Left cardiac atrium (tissue), 4 donors: ENCODE data around the gene TOR1A. TPM values are rescaled to one million over a fixed set of nuclear protein-coding genes. Genes with fewer than 3 reads are reported as not detected.

ENCODE experiments used
- ATAC-seq, 2 donors: fragments of 200-7000 bp; cut with Tn5 transposase; one replicate each; pipeline ENCODE4 v1.9.1; 2020; ENCODE audit warnings: mild to moderate bottlenecking in 2 of 2, moderate library complexity in 2 of 2
- DNase-seq: peaks from one replicate; pipeline ENCODE4 v3.0.0-alpha.2; 2020
- intact Hi-C, 2 donors: fragments of 100-400 bp; cut with DNase I; formaldehyde crosslinking; loops; one replicate each; pipeline versions ENCODE4 v1.14.1 to v1.15.1; 2022 to 2023
- long read RNA-seq: library from polyadenylated mRNA; unstranded; transcript quantifications from one replicate; pipeline ENCODE4 v2.0.0, GENCODE V29; 2021
- total RNA-seq, 2 donors: library from RNA; stranded (reverse); fragmentation: NEBNext Ultra II Directional; extraction: Animal tissue kit (Norgen Biotek cat#: 25700); gene quantifications; one replicate each; pipeline ENCODE4 v1.2.1, GENCODE V29; 2021
- donor health status: DM: no; HTN: yes; CAD: no.
- donor health status: DM: no; HTN: yes; CAD: no; lungs with severe emphysema.
- donor health status: DM: yes; HTN: yes; CAD: no.
- donor health status: Dilated cardiomyopathy.

Gene TOR1A
- total RNA-seq, result 10 to 100 TPM; 16.5 to 21.1 TPM
- long read RNA-seq, transcript TOR1A-201 (5 exons, 2,076 nt), result major isoform, 45 of 47 reads
- long read RNA-seq, partial matches to known transcripts, result 2 of 47 reads
- long read RNA-seq, other reads (novel, unspliced or antisense), result 0 of 47 reads

DNA sequence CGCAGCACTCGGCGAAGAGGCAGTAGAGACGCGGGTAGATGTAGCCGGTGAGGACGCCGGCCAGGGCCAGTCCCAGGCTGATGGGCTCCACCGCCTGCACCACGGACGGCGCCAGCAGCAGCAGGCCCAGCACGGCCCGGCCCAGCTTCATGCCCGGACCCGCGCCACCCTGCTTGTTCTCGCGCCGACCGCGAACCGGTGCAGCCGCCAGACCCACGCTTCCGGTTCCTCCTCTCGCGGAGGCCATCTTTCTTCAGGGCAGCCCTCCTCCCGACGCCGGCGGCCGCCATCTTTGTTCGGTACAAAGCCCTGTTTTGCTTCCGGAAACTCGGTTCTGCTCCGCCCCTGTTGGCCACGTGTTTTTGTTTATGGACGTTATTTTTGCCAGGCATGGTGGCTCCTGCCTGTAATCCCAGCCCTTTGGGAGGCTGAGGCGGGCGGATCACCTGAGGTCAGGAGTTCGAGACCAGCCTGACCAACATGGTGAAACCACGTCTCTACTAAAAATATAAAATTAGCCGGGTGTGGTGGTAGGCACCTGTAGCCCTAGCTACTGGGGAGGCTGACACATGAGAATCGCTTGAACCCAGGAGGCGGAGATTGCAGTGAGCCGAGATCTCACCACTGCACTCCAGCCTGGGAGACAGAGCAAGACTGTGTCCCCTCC, at the start of gene TOR1A:
TSS of gene TOR1A (minus strand) at position 202 of the 667 bp plus-strand sequence. CDS start at position 151, 51 bp downstream.
- intact Hi-C loops, result no loop called here
- DNase-seq, result peak; percentile 95

GRCh38 chr9:129871046-129871445, 47.1 kb upstream of the TOR1A start:
- intact Hi-C loops, result no loop called here
- ATAC-seq, result no peak
- DNase-seq, result no peak

More for the DNA sequence above, at the start of gene TOR1A:
- ATAC-seq, result peak; percentile 97 to 98

GRCh38 chr9:129869585-129870501, 45.9 kb upstream of the TOR1A start:
- intact Hi-C loops, result no loop called here
- peak in 1 of 2 donors; percentile 13 for ATAC-seq
- no peak for DNase-seq

DNA sequence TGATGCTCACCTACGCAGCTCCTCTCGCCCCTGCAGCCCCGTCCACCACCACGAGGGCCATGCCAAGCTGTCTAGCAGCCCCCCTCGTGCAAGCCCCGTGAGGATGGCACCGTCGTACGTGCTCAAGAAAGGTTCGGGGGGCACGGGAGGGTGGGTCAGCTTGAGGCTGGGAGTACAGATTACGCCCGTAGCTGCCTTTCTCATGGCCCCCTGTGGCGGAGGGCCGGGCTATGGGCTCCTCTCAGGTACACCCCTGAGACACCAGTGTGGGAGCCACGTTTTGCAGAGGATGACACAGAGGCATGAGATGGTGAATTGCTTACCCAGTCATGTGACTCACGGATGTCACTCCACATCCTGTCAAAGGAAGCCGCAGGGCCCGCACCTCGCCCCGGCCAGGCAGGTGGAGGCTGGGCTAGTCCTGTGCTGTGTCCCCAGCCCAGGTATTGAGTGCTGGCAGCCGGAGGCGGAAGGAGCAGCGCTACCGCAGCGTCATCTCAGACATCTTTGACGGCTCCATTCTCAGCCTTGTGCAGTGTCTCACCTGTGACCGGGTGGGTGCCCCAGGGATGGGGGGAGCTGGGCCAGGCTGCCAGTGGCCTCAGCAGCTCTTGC, 45.0 kb upstream of the TOR1A start:
- intact Hi-C loops, result no loop called here
- peak; percentile 58 to 63 for ATAC-seq
- peak; percentile 47 for DNase-seq

GRCh38 chr9:129868023-129868871, 44.3 kb upstream of the TOR1A start:
- no peak for ATAC-seq
- intact Hi-C loops, result no loop called here
- DNase-seq, result no peak

DNA sequence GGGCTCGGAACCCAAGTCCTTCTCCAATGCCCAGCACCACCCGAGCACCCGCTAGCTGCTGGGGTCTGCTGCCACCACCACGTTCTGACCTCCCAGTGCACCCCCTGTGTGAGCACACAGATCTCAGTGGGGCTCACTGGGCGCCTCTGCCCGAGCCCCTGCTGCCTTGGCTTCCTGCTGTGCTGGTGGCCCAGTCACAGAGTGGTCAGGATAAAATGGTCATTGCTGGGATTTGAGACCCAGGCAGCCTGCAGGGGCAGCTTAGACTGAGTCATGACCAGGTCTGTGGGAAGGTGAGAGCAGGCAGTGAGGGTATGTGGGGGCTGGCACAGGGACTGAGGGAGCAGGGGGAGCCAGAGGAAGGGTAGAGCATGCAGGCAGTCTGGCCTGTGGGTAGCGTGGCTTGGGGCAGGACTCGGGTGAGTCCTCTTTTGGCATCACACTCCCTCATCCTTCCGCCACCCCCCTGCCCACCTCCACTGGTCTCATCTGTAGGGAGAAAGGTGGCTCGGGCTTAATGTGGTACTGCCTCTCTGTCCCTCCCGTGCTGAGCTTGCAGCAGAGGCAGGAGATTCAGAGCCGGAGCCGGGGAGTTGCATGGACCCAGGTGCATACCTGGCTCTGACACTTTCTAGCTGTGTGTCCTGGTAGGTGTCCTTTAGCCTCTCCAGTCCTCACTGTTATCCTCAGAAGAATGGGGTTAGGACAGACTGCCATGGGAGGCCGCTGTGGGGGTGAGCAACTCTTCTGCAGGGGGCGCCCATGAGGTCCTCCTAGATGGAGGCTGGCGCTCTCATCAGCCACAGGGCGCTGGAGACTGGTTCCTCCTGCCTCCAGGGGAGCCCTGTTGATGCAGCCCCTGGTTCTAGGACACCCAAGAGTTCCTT, 43.4 kb upstream of the TOR1A start:
- intact Hi-C loops, result no loop called here
- DNase-seq, result no peak
- no peak for ATAC-seq

DNA sequence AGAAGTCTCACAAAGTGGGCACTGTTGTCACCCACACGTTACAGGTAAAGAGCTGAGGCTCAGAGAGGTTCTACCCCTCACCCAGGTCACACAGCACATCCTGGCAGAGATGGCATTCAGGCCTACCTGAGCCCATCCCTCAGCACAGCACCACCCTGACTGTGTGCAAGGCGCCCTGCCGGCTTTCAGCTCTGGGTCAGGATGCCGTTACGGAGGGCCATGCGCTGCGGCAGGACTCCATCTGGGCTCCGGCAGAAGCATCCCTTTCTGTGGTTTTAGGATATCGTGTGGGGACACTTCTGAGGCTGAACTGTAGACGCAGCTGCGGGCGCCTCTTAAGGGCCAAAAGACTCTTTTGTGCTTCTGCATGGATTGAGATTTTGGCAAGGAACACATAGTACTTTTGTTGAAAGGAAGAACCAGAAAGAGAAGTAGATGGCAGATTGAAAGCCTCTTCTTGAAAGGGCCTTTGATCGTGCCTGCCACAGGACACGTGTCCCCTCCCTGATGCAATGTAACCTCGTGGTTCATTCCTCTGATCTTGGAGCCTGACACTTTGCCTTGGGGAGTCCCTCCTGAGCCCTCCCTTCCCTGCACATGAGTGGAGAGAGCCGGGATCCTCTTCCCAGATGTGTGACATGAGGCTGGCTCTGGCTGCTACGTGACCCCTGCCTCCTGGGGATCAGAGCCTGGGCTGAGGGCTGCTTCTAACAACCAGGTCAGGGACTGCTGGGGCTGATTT, 42.6 kb upstream of the TOR1A start:
- DNase-seq (no peak), ATAC-seq (peak in 1 of 2 donors; percentile 48)
- intact Hi-C loops, result no loop called here

DNA sequence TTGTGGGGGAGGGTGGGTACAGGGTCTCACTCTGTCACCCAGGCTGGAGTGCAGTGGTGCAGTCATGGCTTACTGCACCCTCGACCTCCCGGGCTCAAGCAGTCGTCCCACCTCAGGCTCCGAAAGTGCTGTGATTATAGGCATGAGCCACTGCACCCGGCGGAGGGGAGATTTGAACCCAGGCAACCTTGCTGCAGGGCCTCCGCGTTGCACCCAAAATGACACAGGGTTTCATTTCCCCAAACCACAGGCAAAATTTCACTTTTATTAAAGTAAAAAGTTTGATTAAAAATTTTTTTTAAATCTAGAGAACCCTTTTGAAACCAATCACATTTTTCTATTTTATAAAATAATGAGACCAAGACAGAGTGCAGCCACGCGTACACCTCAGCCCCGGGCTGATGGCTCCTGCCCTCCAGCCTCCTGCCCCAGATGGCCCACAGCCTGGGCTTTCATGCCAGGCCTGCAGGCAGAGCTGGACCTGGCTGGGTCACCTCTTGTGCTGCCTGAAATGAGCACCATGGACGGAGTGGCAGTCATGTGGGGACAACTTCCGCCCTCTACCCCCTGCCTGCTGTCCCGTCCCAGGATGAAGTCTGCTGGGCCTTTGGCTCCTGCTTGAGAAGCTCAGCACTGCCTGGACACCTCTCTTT, 41.9 kb upstream of the TOR1A start:
- ATAC-seq (peak in 1 of 2 donors; percentile 35), DNase-seq (no peak)
- intact Hi-C loops, result no loop called here

DNA sequence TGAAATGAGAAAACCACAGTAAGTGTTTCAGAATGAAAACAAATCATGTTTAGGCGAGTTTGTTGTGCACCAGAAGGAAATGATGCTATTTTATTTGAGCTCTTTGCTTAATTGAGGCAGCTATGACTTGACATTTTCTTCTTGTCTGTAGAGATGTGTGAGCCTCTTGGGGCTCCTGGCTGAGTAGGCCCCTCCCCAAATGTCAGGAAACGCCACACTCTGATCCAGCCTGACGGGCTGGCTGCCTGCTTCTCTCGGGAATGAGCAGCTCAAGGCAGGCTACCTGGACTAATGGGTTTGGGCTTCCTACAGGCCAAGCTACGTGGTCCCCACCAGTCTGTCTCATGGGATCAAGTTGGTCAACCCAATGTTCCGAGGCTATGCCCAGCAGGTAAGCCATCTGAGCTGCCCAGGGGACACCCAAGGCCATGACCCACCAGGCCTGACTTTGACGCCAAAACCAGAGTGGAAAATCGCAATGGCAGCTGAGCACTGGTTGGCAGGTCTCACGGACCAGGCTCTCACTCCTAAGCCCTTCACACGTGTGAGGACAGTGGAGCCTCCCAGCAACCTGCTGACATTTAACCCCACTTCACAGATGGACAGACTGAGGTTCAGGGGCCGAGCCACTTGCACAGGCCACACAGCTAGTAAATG, 41.2 kb upstream of the TOR1A start:
- DNase-seq (no peak), ATAC-seq (no peak)
- intact Hi-C loops, result no loop called here

GRCh38 chr9:129863059-129863690, 39.2 kb upstream of the TOR1A start:
- intact Hi-C loops, result no loop called here
- DNase-seq (no peak), ATAC-seq (no peak)

GRCh38 chr9:129861447-129861827, 37.5 kb upstream of the TOR1A start:
- DNase-seq, result no peak

DNA sequence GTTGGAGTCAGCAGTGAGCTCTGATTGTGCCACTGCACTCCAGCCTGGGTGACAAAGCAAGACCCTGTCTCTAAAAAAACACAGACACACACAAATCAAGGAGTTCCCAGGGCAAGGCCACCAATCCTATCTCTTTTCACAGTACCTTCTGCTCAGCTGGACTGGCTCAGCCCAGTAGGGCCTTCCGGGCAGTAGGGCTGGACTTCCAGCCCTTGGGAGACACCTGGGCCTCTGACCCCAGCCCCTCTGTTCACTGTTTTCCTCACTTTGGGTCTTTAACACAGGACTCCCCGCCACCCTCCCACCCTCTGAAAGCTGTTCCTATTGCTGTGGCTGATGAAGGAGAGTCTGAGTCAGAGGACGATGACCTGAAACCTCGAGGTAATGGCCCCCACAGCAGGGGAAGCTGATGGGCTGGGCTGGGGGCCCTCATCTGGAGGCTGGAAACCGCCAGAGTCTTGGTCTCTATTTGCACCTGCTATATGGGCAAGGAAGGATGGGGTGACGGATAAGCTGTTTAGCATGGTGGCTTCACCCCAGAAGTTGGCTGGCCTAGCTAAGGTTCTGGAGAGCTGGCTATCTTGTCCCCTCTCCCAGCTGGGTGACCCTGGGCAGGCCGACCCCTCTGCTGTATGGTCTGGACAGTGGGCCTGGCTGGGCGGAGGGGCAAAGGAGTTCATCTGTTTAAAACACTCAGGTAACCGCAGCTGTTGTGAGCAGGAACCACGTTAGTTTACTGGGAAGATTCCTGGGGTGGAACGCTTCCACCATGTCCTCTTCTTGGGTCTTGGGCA, 36.9 kb upstream of the TOR1A start:
- ATAC-seq, result no peak
- DNase-seq, result no peak
- intact Hi-C loops, result no loop called here

More at GRCh38 chr9:129861447-129861827, 37.5 kb upstream of the TOR1A start:
- intact Hi-C loops, result no loop called here
- no peak for ATAC-seq

DNA sequence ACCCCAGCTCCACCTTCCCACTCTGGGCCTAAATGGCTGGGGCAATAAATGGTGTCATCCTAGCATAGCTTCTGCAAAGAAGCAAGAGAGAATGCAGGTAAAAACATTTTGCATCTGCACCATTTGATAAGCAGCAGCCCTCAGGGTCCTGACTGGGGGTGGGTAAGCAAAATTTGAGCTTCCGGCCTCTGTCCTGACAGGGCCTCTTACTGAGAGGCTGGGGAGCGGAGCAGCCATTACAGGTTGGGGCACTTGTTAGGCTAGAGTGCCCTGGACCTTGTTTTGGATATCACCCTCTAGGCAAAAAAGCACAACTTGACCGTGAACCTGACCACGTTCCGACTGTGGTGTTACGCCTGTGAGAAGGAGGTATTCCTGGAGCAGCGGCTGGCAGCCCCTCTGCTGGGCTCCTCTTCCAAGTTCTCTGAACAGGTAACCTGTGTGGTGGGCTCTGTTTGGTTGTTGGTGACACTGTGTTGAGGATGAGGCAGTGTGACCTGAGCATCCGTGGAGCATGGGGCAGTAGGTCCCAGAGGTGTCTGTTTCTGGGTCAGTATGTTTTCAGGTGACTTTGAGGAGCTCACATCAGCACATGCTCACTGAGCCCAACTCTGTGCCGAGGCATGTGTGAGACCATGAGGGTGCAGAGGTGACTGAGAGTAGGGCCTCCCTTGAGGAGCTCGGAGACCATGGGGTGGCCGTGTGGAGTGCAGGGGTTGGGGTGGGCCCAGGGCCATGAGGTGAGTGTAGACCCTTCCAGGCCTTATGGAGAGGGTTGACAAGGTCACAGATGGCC, 34.4 kb upstream of the TOR1A start:
- no peak for ATAC-seq
- intact Hi-C loops, result no loop called here
- no peak for DNase-seq

DNA sequence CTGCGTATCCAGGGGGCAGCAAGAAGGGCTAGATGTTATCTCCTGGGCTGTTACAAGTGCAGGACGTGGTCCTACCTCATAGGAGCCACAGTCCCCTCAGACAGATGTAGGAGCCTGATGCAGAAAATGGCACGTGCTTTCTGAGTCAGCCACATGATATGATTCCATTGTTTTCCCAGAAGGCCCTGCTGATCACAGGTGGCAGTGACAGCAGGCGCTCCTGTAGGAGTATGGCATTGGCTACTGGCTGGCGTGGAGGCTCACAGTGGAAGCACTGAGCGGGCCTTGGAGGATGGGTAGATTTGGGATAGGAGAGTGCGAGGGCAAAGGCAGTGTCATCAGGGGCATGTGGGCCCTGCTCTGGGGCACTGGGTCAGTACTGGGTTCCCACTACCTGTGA, 33.3 kb upstream of the TOR1A start:
- ATAC-seq (no peak), DNase-seq (no peak)
- intact Hi-C loops, result no loop called here
